K562 treated with DMSO at 1 percent for 12 hours (cell line): ENCODE measurements around the gene HPF1. TPM values are rescaled to one million over a fixed set of nuclear protein-coding genes. Genes with fewer than 3 reads are reported as not detected.

Experiments
- total RNA-seq: library from RNA; unstranded; fragments of 300-600 nt; gene quantifications from 2 replicates; pipeline ENCODE4 v1.2.3, GENCODE V29; 2022; ENCODE audit not compliant: insufficient read depth

The HPF1 gene
- total RNA-seq = 42.6 and 51.9 TPM in 2 replicates

GRCh38 chr4:169757575-169758184, at the start of gene HPF1:
HPF1 (minus strand) TSS chr4:169757944; CDS start chr4:169757877, 67 bp downstream.

Other genes starting within 250 kb of the HPF1 start
- gene NEK1, start 145.4 kb downstream of the HPF1 start, total RNA-seq = 5.5 and 13.9 TPM in 2 replicates
- 10.1 and 38.9 TPM in 2 replicates for gene CLCN3, start 137.4 kb downstream of the HPF1 start, total RNA-seq